ENCODE data around the gene FRMD3.

FRMD3 gene

DNA sequence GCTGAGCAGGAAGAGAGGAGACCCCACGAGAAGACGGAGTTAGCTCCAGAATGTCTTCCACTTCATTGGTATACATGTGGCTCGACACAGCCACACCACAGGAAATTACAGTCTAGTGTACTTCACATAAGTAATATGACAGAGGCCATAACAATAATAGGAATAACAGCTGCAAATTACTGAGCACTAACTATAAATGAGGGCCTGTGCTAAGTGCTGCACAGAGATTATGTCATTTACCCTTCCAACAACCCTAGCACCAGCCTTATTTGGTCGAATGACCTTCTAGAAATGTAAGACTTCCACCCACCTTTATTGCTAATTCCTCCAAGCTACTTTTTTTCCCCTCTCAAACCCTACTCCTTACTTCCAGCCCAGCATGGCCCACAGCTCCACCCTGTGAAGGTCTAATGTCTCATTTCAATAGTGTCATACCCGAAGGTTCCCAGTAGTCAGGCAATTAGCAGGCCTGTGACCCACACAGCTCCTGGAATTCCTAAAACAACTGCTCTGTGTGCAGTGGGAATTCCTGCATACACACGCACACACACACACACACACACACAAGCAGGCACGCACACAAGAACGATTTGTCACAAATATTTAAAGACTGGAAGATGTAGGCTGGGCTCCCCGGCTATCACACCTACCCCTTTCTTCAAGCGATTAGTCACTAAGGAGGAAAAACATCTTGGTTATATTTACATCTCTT is 134.5 kb downstream of the FRMD3 start:
- peaks cover 26 to 27% of the 10 kb centered on the region in 2 experiments for H3K4me1 ChIP-seq (ENCODE audit: control insufficient read depth in 1 of 2, insufficient read depth in 1 of 2, low read depth in 1 of 2, low read length in 1 of 2)
- H3K27me3 ChIP-seq, result no peaks in the 10 kb centered on the region
- H3K36me3 ChIP-seq, result no peaks in the 10 kb centered on the region

DNA sequence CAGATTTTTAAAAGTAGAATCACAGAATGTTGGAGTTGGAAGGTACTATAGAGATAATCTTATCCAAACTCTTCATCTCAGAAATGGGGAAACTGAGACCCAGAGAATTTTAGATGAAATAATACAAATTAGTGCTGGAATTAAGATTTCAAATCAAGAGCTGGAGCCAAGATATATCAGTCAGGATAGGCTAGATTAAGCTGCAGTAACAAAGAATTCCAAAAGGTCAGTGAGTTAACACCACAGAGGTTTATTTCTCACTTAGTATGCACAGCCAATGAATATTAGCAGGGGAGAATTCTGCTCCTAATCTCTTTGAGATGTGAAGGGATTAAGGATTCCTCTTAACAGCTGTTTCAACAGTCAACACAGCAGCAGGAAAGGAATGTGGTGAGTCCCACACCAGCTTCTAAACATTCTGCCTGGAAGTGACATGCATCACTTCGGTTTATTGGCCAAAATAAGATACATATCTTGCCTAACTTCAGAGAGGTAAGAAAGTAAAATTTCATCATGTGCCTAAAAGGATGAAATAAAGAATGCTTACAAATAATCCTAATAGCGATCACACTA is 136.8 kb downstream of the FRMD3 start:
- H3K4me1 ChIP-seq (ENCODE audit: control insufficient read depth in 1 of 2, insufficient read depth in 1 of 2, low read depth in 1 of 2, low read length in 1 of 2), result peaks cover 8 to 9% of the 10 kb centered on the region in 2 experiments

More for the DNA sequence above, 134.5 kb downstream of the FRMD3 start:
- TF ChIP-seq, protein P1, sequence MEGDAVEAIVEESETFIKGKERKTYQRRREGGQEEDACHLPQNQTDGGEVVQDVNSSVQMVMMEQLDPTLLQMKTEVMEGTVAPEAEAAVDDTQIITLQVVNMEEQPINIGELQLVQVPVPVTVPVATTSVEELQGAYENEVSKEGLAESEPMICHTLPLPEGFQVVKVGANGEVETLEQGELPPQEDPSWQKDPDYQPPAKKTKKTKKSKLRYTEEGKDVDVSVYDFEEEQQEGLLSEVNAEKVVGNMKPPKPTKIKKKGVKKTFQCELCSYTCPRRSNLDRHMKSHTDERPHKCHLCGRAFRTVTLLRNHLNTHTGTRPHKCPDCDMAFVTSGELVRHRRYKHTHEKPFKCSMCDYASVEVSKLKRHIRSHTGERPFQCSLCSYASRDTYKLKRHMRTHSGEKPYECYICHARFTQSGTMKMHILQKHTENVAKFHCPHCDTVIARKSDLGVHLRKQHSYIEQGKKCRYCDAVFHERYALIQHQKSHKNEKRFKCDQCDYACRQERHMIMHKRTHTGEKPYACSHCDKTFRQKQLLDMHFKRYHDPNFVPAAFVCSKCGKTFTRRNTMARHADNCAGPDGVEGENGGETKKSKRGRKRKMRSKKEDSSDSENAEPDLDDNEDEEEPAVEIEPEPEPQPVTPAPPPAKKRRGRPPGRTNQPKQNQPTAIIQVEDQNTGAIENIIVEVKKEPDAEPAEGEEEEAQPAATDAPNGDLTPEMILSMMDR (IDR thresholded peaks at IDR 0.05), result no peak
- H3K4me3 ChIP-seq (ENCODE audit: low read depth in 1 of 2, low read length in 1 of 2), result no peak overlapping the region
- H3K9me3 ChIP-seq, result no peaks in the 10 kb centered on the region
- no peak overlapping the region for H3K27ac ChIP-seq

DNA sequence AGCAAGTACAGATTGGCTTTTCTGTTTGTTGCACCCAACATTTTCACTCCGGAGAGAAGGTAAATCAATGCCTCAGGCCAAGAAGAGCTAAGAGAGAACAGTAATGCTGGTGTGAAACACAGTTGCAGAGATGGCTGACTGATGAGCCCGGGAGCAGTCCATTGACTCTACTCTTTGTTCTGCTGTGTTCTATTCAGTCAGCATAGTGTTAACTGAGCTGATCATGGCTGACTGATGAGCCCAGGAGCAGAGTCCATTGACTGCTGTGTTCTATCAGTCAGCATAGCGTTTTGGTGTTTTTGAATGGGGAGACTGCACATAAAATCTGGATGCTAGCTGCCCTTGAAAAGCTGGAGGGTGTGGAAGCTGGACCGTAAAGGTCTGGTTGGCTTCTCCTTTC is 141.4 kb downstream of the FRMD3 start:
- TF ChIP-seq, protein P1 (IDR thresholded peaks at IDR 0.05), result no peak
- Histone ChIP-seq H3K4me1 (ENCODE audit: control insufficient read depth in 1 of 2, insufficient read depth in 1 of 2, low read depth in 1 of 2, low read length in 1 of 2) (no peaks in the 10 kb centered on the region), H3K27ac (no peak overlapping the region), H3K36me3 (no peaks in the 10 kb centered on the region), H3K4me3 (ENCODE audit: low read depth in 1 of 2, low read length in 1 of 2) (no peak overlapping the region), H3K9me3 (no peaks in the 10 kb centered on the region), H3K27me3 (no peaks in the 10 kb centered on the region)

More for the DNA sequence above, 136.8 kb downstream of the FRMD3 start:
- Histone ChIP-seq H3K36me3 (no peaks in the 10 kb centered on the region), H3K4me3 (ENCODE audit: low read depth in 1 of 2, low read length in 1 of 2) (no peak overlapping the region), H3K9me3 (no peaks in the 10 kb centered on the region), H3K27me3 (no peaks in the 10 kb centered on the region), H3K27ac (no peak overlapping the region)
- TF ChIP-seq, protein P1 (IDR thresholded peaks at IDR 0.05), result no peak

DNA sequence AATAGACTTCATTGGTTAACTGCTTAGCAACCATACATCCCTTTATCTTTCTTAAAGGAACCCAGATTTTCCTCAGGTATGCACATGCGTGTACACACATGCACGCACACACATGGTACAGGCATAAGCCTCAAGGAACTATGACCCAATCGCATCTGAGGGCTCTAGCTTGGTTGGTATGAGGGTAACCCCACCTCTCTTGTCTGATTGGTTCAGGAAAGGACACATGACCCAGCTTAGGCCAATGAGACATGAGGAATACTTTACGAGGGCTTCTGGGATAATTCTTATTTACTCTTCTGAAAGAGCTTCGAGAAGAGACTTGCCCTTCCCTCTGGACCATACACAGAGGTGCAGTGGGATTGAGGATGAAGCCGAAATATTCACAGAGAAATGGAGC is 141.9 kb downstream of the FRMD3 start:
- H3K9me3 ChIP-seq, result no peaks in the 10 kb centered on the region
- TF ChIP-seq, protein P1 (IDR thresholded peaks at IDR 0.05), result no peak
- no peaks in the 10 kb centered on the region for H3K4me1 ChIP-seq (ENCODE audit: control insufficient read depth in 1 of 2, insufficient read depth in 1 of 2, low read depth in 1 of 2, low read length in 1 of 2)
- H3K27ac ChIP-seq, result no peak overlapping the region
- H3K27me3 ChIP-seq, result no peaks in the 10 kb centered on the region
- no peaks in the 10 kb centered on the region for H3K36me3 ChIP-seq
- H3K4me3 ChIP-seq (ENCODE audit: low read depth in 1 of 2, low read length in 1 of 2), result no peak overlapping the region

DNA sequence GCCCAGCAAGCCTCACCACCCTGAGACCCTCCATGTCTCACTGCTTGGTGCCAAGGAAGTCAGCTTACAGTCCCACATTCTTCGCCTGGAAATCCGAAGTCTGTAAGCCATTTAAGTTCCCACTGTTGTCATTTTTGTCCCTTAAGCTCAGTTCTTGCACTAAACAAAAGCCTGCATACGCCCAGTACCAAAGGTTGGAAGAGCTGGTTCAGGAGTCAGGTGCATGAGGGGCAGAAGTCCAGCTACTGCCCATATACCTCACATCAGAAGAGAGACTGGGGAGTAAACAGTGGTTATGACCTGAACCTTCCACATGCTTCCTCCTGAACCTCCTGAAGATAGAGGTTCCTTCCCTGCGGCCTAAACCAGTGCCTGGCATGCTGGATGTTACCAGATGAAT is 146.0 kb downstream of the FRMD3 start:
- TF ChIP-seq, protein P1 (IDR thresholded peaks at IDR 0.05), result no peak
- no peak overlapping the region for H3K27ac ChIP-seq
- no peaks in the 10 kb centered on the region for H3K27me3 ChIP-seq
- H3K4me3 ChIP-seq (ENCODE audit: low read depth in 1 of 2, low read length in 1 of 2), result no peak overlapping the region
- H3K36me3 ChIP-seq, result peaks cover 3% of the 10 kb centered on the region
- H3K4me1 ChIP-seq (ENCODE audit: control insufficient read depth in 1 of 2, insufficient read depth in 1 of 2, low read depth in 1 of 2, low read length in 1 of 2), result no peaks in the 10 kb centered on the region
- H3K9me3 ChIP-seq, result no peaks in the 10 kb centered on the region

All from neutrophil (primary cell).